SHP77 (cell line): Measurements from ENCODE around the gene RNF213.
"Not testable (repeated sequence)": the region's sequence is repeated elsewhere in the genome, so short reads cannot be mapped to it uniquely, and the experiment has no call there.

ENCODE experiments used
- DNase-seq, 2 experiments: peaks; one replicate each; lab custom pipeline; 2025; lab: John Stamatoyannopoulos, UW

The RNF213 gene

GRCh38 chr17:80224683-80225082 lies 36.0 kb upstream of the RNF213 start:
- DNase-seq, result no peak

GRCh38 chr17:80225230-80225629 lies 35.4 kb upstream of the RNF213 start:
- DNase-seq, result no peak

DNA sequence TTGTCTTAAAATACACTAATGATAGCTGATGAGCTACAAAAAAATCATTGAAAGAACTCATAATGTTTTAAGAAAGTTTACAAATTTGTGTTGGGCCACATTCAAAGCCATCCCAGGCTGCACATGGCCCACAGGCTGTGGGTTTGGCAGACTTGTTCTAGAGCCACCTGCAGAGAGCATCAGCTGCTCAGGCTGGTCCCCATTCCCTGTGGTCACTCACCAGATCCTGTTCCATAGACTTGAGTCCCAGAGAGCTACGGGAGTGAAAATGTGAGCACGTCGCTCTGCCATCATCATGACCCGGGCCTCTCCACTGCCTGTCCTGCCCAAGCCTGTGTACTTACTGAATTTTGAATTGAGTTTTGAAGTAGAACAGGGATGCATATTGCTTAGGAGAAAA lies 33.5 kb upstream of the RNF213 start:
- no peak for DNase-seq

DNA sequence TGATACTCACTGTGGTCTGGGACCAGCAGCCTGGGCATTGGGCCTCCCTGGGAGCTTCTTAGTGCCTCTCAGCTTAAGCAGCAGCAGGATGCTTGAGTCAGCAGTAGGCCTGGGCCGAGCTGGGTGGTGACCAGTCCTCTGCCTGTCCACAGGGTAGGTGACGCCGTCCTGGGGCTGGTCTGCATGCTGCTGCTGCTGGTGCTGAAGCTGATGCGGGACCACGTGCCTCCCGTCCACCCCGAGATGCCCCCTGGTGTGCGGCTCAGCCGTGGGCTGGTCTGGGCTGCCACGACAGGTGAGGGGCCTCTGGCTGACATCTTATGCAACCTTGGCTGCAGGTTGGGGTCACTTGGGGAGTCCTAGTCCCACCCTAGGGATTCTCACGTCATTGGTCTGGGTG lies 33.0 kb upstream of the RNF213 start:
- no peak for DNase-seq

GRCh38 chr17:80228477-80228876 lies 32.2 kb upstream of the RNF213 start:
- no peak for DNase-seq

DNA sequence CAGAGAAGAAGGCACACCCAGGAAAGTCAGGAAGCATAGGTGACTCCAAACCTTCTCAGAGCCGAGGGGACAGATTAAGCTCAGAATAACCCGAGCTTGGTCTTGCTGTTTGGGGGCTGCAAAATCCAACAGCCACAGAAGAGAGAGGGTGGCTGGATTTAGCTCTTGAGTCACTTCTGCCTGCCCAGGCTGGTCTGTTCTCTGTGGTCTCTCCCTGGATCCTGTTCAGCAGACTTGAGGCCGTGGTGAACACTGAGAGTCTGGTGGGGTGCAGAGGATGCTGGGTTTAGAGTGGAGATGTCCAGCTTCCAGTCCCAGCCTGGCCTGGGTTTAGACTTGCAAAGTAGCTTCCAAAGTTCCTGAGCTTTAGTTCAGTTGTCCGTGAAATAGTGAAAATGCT lies 31.6 kb upstream of the RNF213 start:
- no peak for DNase-seq

GRCh38 chr17:80232438-80232837 lies 28.2 kb upstream of the RNF213 start:
- DNase-seq, result no peak

DNA sequence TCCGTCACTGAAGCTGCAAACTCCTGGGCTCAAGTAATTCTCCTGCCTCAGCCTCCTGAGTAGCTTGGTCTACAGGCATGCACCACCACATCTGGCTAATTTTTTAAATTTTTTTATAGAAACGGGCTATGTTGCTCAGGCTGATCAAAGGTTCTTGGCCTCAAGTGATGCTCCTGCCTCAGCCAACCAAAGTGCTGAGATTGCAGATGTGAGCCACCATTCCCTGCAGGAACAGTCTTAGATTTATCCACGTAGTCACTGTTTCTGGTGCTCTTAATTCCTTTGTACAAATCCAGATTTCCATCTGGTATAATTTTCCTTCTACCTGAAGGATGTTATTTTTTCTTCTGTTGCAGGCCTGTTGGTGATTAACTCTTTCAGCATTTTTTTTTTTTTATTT lies 27.4 kb upstream of the RNF213 start:
- no peak for DNase-seq

DNA sequence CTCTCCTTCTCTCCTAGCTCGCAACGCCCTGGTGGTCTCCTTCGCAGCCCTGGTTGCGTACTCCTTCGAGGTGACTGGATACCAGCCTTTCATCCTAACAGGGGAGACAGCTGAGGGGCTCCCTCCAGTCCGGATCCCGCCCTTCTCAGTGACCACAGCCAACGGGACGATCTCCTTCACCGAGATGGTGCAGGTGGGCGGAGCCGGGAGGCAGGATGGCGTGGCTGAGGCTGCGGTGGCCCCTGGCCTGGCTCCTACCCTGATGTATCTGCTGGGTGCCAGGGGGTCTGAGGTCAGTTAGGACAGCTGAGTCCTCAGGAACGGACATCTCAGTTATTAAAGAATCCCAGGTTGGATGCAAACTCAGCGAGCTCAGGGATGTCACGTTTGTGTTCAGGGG lies 23.7 kb upstream of the RNF213 start:
- DNase-seq, result no peak

GRCh38 chr17:80237386-80237785 lies 23.3 kb upstream of the RNF213 start:
- no peak for DNase-seq

DNA sequence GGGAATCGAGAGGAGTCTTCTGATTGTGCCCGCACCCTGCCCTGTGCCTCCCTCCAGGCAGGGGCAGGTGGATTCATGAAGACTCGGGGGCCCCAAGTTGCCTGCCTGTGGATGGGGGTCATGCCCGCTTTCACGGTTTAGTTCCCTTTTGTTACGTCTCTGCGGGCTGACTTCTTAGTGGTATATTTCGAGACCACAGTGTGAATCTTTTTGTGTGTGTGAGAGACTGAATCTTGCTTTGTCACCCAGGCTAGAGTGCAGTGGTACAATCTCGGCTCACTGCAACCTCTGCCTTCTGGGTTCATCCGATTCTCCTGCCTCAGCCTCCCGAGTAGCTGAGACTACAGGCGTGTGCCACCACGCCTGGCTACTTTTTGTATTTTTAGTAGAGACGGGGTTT lies 18.1 kb upstream of the RNF213 start:
- DNase-seq, result no peak

DNA sequence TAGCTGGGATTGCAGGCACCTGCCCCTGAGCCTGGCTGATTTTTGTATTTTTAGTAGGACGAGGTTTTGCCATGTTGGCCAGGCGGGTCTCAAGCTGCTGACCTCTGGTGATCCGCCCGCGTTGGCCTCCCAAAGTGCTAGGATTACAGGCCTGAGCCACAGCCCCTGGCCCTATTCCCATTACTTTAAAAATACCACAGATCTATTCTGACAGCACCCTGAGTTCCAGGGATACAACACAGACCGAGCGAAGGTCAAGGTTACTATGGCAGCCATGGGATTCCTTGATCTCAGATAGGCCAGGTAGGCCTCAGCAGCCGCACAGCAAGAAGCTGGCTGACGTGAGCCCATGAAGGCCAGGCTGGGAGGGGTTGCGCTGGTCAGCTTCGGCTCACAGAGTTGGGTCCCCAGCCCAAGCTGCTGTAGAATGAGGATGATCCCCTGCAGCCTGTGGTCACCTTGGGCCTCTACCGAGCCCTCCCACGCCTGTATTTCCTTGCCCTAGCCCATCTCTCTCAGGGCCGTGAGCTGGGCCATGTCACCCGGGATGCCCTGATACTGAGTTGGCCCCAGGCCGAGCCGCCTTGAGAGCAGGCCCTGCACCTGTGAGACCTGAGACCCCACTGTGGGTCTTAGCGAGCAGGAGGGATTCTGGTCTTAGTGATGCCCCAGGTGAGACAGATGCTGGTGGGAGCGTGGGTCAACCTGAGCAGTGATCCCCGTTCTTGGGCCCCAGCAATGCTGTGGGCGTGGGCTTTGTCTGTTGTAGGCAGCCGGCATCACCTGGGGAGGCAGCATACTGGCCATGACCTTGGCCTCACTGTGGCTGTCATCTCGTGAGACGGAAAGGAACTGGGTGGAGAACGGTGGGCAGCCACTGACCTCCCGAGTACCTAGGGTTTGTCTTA lies 16.9 kb upstream of the RNF213 start:
- no peak for DNase-seq

- not testable (repeated sequence) for DNase-seq
Observed at GRCh38 chr17:80244448-80244847, 16.2 kb upstream of the RNF213 start.

GRCh38 chr17:80244871-80245509 lies 15.7 kb upstream of the RNF213 start:
- no peak for DNase-seq

DNA sequence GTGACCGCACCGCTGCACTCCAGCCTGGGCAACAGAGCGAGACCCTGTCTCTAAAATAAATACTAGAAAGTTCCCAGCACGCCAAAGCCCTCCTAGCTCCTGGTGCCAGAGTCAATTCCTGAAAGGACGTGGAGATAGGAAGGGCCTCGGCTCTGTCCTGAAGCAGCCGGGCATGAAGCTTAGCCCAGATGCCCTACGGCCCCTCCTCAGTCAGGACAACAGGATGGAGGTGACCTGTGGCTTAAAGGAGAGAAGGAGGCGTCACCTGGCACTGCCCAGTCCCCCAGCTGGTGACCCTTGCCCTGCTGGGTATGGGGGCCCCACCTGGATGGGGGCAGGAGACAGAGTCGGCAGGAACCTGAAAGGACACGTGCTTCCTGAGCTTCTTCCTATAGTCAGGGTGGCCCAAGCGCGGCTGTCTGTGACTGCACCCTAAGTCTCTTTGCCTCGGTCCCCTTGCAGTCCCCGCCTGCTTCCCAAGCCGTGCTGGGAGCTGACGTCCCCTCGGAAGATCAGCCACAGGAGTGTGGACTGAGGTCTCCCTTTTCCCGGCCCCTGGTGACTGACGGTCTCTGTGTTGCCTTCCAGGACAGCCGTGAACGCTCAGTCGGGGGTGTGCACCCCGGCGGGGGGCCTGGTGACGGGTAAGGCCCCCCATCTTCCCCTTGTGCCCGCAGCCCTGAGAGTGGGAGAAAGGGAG lies 14.9 kb upstream of the RNF213 start:
- DNase-seq, result no peak

- DNase-seq, result no peak
Observed at GRCh38 chr17:80246266-80246681, 14.4 kb upstream of the RNF213 start.

DNA sequence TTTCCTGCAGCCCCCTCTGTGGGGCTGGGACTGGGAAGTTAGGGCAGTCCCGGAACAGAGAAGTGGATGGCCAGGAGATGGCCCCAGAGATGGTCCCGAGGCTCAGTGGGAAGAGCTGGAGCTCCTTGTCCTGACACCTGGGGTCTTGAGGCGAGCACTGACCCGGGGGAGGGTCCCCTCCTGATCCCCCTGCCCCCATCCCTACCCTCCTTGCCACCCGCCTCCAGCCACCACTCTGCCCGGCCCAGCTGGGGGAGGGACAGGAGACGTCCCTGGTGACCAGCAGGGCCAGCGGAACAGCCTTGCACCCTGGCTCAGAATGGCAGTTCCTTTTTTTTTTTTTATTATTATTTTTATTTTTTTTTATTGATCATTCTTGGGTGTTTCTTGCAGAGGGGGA lies 13.9 kb upstream of the RNF213 start:
- DNase-seq, result no peak

DNA sequence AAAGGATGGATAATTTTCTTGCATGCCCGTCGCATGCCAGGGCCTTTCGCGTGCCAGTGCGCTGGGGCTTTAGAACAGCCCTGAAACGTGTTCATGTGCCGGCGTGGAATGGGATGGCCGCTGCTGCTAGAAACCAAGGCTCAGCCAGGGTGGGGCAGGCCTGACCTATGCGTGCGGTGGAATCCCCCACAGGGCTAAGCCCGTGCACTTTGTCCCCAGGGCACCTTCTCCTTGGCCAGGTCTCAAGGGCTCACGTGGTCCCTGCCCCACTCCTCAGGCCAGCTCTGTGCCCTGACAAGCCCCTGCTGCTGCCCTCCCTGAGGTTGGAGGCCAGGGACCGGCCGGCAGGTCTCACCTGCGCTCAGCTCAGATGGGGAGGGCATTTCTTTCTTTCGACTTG lies 13.1 kb upstream of the RNF213 start:
- no peak for DNase-seq

GRCh38 chr17:80248001-80248893 lies 12.4 kb upstream of the RNF213 start:
- no peak for DNase-seq

GRCh38 chr17:80248894-80249710 lies 11.6 kb upstream of the RNF213 start:
- no peak for DNase-seq

GRCh38 chr17:80251966-80252365 lies 8.7 kb upstream of the RNF213 start:
- no peak for DNase-seq
